Mammary epithelial cell (primary cell): Measurements from ENCODE around the gene WDR37.

Source experiments
- EZH2 ChIP-seq: IDR thresholded peaks from 2 replicates; pipeline ENCODE4 v1.6.1; 2012; ENCODE audit warnings: low read length, inconsistent platforms, borderline replicate concordance
- TF ChIP-seq, protein P1 (sequence below), 2 donors: IDR thresholded peaks in 1 of 2; conservative IDR thresholded peaks in 1 of 2; 2 replicates each; pipeline ENCODE4 v1.5.1; 2011 to 2012; ENCODE audit warnings: inconsistent platforms in 2 of 2, low read length in 2 of 2, mild to moderate bottlenecking in 2 of 2, control low read depth in 1 of 2, low read depth in 1 of 2; ENCODE audit not compliant: insufficient read depth in 1 of 2; ENCODE audit errors: extremely low read depth in 1 of 2

- TF ChIP-seq, protein P1, sequence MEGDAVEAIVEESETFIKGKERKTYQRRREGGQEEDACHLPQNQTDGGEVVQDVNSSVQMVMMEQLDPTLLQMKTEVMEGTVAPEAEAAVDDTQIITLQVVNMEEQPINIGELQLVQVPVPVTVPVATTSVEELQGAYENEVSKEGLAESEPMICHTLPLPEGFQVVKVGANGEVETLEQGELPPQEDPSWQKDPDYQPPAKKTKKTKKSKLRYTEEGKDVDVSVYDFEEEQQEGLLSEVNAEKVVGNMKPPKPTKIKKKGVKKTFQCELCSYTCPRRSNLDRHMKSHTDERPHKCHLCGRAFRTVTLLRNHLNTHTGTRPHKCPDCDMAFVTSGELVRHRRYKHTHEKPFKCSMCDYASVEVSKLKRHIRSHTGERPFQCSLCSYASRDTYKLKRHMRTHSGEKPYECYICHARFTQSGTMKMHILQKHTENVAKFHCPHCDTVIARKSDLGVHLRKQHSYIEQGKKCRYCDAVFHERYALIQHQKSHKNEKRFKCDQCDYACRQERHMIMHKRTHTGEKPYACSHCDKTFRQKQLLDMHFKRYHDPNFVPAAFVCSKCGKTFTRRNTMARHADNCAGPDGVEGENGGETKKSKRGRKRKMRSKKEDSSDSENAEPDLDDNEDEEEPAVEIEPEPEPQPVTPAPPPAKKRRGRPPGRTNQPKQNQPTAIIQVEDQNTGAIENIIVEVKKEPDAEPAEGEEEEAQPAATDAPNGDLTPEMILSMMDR (conservative IDR thresholded peaks at IDR 0.05 in 1 of 2, IDR thresholded peaks at IDR 0.05 in 1 of 2; ENCODE audit: extremely low read depth in 1 of 2, insufficient read depth in 1 of 2, low read depth in 1 of 2, low read length in 2 of 2): no peak
- TF ChIP-seq EZH2: no peak
These were observed 41.3 kb downstream of the WDR37 start for GRCh38 chr10:1097436-1097835.
